Dendritic cell treated with granulocyte-macrophage colony-stimulating factor and Interleukin-4, amounts not matched to agents 40 ng/mL and 50 ng/mL, for 4 days (primary cell): ENCODE measurements around the gene PPP2R5D.

Experiments
- H3K27ac Mint-ChIP-seq: one replicate; pipeline ENCODE4 v1.8.0; 2022; ENCODE audit warnings: mild to moderate bottlenecking, mixed read lengths
- H3K27me3 Mint-ChIP-seq: one replicate; pipeline ENCODE4 v1.8.0; 2022; ENCODE audit warnings: mild to moderate bottlenecking, mixed read lengths
- H3K36me3 Mint-ChIP-seq: one replicate; pipeline ENCODE4 v1.8.0; 2022; ENCODE audit warnings: low read depth, mixed read lengths
- H3K4me1 Mint-ChIP-seq: one replicate; pipeline ENCODE4 v1.8.0; 2022; ENCODE audit warnings: low read depth, mixed read lengths
- H3K4me3 Mint-ChIP-seq: one replicate; pipeline ENCODE4 v1.8.0; 2022; ENCODE audit warnings: mild to moderate bottlenecking, moderate library complexity, mixed read lengths
- H3K9me3 Mint-ChIP-seq: one replicate; pipeline ENCODE4 v1.8.0; 2022; ENCODE audit warnings: mixed read lengths
- intact Hi-C: fragments of 100-400 bp; cut with micrococcal nuclease; formaldehyde crosslinking; loops from one replicate; pipeline ENCODE4 v1.15.0; 2022

PPP2R5D gene

GRCh38 chr6:42969934-42970333 is 14.4 kb upstream of the PPP2R5D start:
- Mint-ChIP-seq H3K4me1 (peaks cover 37% of the 10 kb centered on the region), H3K4me3 (no peak overlapping the region), H3K9me3 (no peaks in the 10 kb centered on the region), H3K36me3 (peaks cover 54% of the 10 kb centered on the region), H3K27ac (no peak overlapping the region), H3K27me3 (no peaks in the 10 kb centered on the region)
- intact Hi-C loops, result no loop called here

- peaks cover 43% of the 10 kb centered on the region for H3K36me3 Mint-ChIP-seq
- peak overlapping the region; percentile 32 for H3K27ac Mint-ChIP-seq
- H3K4me3 Mint-ChIP-seq, result no peak overlapping the region
- intact Hi-C loops, result no loop called here
- H3K4me1 Mint-ChIP-seq, result peaks cover 37% of the 10 kb centered on the region
- no peaks in the 10 kb centered on the region for H3K9me3 Mint-ChIP-seq
- no peaks in the 10 kb centered on the region for H3K27me3 Mint-ChIP-seq
Observed at GRCh38 chr6:42970871-42971612, 13.3 kb upstream of the PPP2R5D start.

GRCh38 chr6:42971746-42972327 is 12.5 kb upstream of the PPP2R5D start:
- Mint-ChIP-seq H3K9me3 (no peaks in the 10 kb centered on the region), H3K27ac (peak overlapping the region; percentile 32), H3K4me3 (no peak overlapping the region), H3K36me3 (peaks cover 40% of the 10 kb centered on the region), H3K4me1 (peaks cover 33% of the 10 kb centered on the region), H3K27me3 (no peaks in the 10 kb centered on the region)
- intact Hi-C loops, result no loop called here

DNA sequence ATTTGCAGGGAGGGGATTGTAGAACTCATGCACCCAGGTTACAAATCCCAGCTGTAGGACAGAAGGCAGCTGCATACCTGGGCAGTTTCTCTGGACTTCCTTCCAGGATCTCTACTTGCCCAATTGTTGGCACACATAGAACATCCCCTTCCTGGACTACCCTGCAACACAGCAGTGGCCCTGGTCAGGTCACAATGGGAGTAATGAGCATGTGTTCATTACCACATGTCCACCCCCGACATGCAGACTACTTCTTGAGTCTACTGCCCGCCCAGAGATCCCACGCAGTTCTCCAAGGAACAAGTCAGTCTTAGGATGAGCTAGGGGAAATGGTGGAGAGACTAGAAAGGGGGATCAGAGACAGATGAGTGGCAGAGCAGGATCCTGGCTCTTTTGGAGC is 10.4 kb upstream of the PPP2R5D start:
- no peak overlapping the region for H3K4me3 Mint-ChIP-seq
- peaks cover 38% of the 10 kb centered on the region for H3K4me1 Mint-ChIP-seq
- no peaks in the 10 kb centered on the region for H3K9me3 Mint-ChIP-seq
- peaks cover 35% of the 10 kb centered on the region for H3K36me3 Mint-ChIP-seq
- no peaks in the 10 kb centered on the region for H3K27me3 Mint-ChIP-seq
- intact Hi-C loops, result no loop called here
- H3K27ac Mint-ChIP-seq, result no peak overlapping the region

DNA sequence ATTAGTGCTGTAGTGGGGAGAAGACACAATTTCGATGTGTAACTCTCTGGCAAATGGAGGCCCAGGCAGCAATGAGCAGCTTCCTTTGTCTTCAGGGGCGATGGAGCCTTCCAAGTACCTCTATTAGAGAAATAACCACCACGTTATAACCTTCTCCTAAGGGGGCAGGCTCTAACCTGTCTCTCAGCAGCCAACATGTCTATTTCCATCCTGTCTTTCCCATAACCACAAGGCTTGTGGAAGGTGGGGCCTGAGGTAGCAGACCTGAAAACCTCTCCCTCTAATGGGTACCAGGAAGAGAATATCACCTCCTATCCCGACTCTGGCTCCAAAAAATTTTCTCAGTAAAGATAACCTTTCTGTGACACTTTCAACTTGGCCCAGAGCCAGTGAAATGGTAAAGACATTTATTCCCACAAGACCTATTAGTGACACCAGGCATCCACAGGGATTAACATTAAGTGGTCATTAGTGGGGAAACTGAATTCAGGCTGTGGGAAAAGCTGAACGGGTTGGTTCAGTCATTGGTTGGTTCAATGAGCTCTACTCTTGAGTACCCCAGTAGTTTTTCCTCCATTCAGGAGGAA is 9.4 kb upstream of the PPP2R5D start:
- Mint-ChIP-seq H3K9me3 (no peaks in the 10 kb centered on the region), H3K27me3 (no peaks in the 10 kb centered on the region), H3K36me3 (peaks cover 29% of the 10 kb centered on the region), H3K4me1 (peaks cover 46% of the 10 kb centered on the region), H3K27ac (no peak overlapping the region), H3K4me3 (no peak overlapping the region)
- intact Hi-C loops, result no loop called here

DNA sequence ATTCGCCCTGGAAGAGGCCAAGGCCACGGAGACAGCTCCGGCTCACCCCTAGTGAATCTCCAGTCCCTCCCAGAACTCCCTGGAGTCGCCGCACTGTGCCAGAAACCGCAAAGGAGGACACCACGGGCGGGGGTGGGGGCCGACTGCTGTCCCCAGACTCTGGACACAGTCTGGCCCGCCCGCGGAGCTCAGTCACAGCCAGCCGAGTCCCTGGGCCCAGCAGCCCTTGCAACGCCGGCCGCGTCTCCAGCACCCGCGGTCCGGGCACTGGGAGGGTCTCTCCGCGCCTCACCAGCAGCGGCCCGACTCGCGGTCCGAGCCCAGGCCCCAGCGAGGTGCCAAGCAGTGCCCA is 5.9 kb upstream of the PPP2R5D start:
- intact Hi-C loops, result no loop called here
- Mint-ChIP-seq H3K27ac (peak overlapping the region; percentile 97), H3K9me3 (no peaks in the 10 kb centered on the region), H3K4me3 (peak overlapping the region; percentile 92), H3K4me1 (peaks cover 39% of the 10 kb centered on the region), H3K36me3 (peaks cover 28% of the 10 kb centered on the region), H3K27me3 (no peaks in the 10 kb centered on the region)

GRCh38 chr6:42978839-42979522 is 5.4 kb upstream of the PPP2R5D start, which contains the start of gene PEX6:
Gene PEX6 (minus strand): TSS chr6:42979181. CDS start chr6:42979150, 31 bp downstream.
- intact Hi-C loops, result no loop called here
- Mint-ChIP-seq H3K9me3 (no peaks in the 10 kb centered on the region), H3K4me1 (peaks cover 44% of the 10 kb centered on the region), H3K27me3 (no peaks in the 10 kb centered on the region), H3K27ac (peak within 1 kb of the TSS; percentile 97), H3K36me3 (peaks cover 22% of the 10 kb centered on the region), H3K4me3 (peak within 1 kb of the TSS; percentile 92)

- Mint-ChIP-seq H3K4me1 (peaks cover 46% of the 10 kb centered on the region), H3K4me3 (peak overlapping the region; percentile 92), H3K9me3 (no peaks in the 10 kb centered on the region), H3K27ac (peak overlapping the region; percentile 97), H3K36me3 (peaks cover 22% of the 10 kb centered on the region), H3K27me3 (no peaks in the 10 kb centered on the region)
- intact Hi-C loops, result loop anchor here (5.0 to 10.0 kb wide), 2 partner anchors 47 to 75 kb away; partner anchors contain the start of genes CUL7, KLC4 and MRPL2
Observed at GRCh38 chr6:42979523-42980177, 4.7 kb upstream of the PPP2R5D start.

- Mint-ChIP-seq H3K36me3 (peaks cover 26% of the 10 kb centered on the region), H3K4me3 (no peak overlapping the region), H3K27me3 (no peaks in the 10 kb centered on the region), H3K9me3 (no peaks in the 10 kb centered on the region), H3K4me1 (peaks cover 64% of the 10 kb centered on the region), H3K27ac (no peak overlapping the region)
- intact Hi-C loops, result loop anchor here (5.0 to 10.0 kb wide), 2 partner anchors 50 to 73 kb away; partner anchors contain the start of genes CUL7, KLC4 and MRPL2
Observed at GRCh38 chr6:42981836-42982235, 2.5 kb upstream of the PPP2R5D start.

DNA sequence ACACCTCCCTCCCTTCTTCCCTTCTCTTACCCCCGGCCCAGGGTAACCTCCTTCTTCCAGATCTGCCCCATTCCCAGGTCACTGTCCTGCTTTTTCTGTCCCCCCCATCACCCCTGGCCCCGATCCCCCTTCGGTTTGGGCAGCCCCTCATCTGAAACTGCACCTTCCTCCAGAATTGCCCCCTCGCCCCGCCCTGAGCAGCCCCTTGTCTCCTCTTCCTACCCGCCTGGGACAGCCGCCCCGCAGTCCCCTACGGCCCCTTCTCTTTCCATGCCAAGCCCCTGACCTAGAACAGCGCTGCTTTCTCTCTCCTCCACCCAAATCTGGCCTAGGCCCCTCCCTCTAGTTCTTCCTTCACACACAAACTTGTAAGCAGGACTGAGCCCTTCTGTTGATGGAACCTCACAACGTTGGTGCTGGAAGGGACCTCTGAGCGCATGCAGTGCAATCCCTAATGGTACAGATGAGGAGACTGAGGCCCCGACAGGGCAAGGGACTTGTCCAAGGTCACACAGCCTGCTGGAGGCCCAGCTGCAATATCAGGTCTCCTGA is 630 bp downstream of the PPP2R5D start:
- no peaks in the 10 kb centered on the region for H3K27me3 Mint-ChIP-seq
- H3K4me1 Mint-ChIP-seq, result peaks cover 66% of the 10 kb centered on the region
- peak overlapping the region; percentile 80 for H3K27ac Mint-ChIP-seq
- H3K9me3 Mint-ChIP-seq, result no peaks in the 10 kb centered on the region
- peaks cover 32% of the 10 kb centered on the region for H3K36me3 Mint-ChIP-seq
- intact Hi-C loops, result loop anchor here (2.0 to 10.0 kb wide), 3 partner anchors 30 to 70 kb away; partner anchors contain the start of genes CUL7, KLC4, KLHDC3 and MRPL2
- peak overlapping the region; percentile 80 for H3K4me3 Mint-ChIP-seq

- intact Hi-C loops, result loop anchor here (10.0 kb wide), 1 partner anchor 67 kb away; the partner anchor contains the start of genes CUL7, KLC4 and MRPL2
- H3K4me3 Mint-ChIP-seq, result no peak overlapping the region
Observed at GRCh38 chr6:42987533-42988451, 3.4 kb downstream of the PPP2R5D start.

DNA sequence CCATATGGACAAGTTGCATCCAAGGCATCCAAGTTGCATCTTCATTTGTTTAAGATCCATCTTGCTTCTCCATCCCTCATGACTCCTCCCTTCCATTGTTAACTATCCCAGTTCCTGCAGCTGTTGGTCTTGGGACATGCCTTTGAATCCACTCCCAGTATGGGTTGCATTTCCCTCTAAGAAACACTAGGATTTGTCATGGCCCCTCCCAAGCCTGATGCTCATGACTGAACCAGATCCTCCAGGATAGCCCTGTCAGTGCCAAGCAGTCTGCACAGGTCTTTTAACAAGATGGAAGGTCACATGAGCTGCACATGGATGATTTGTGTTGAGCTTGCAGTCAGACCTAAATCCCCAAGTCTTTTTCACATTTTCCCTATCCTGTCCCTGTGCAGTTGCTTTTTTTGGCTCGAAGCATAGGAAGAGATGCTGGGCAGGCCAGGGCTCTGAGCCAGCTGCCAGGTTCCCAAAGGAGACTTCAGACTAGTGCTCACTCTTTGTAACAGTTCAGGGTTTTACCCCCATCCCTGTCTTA is 4.2 kb downstream of the PPP2R5D start:
- H3K27ac Mint-ChIP-seq, result no peak overlapping the region
- no peak overlapping the region for H3K4me3 Mint-ChIP-seq
- intact Hi-C loops, result loop anchor here (10.0 kb wide), 1 partner anchor 66 kb away; the partner anchor contains the start of genes CUL7, KLC4 and MRPL2
- peaks cover 54% of the 10 kb centered on the region for H3K4me1 Mint-ChIP-seq
- peaks cover 65% of the 10 kb centered on the region for H3K36me3 Mint-ChIP-seq
- no peaks in the 10 kb centered on the region for H3K9me3 Mint-ChIP-seq
- no peaks in the 10 kb centered on the region for H3K27me3 Mint-ChIP-seq

More at GRCh38 chr6:42987533-42988451, 3.4 kb downstream of the PPP2R5D start:
- no peaks in the 10 kb centered on the region for H3K9me3 Mint-ChIP-seq
- peaks cover 56% of the 10 kb centered on the region for H3K4me1 Mint-ChIP-seq
- H3K27me3 Mint-ChIP-seq, result no peaks in the 10 kb centered on the region
- no peak overlapping the region for H3K27ac Mint-ChIP-seq
- peaks cover 60% of the 10 kb centered on the region for H3K36me3 Mint-ChIP-seq
